Kidney epithelial cell (primary cell): ENCODE measurements around the gene IGF2BP2. TPM values are rescaled to one million over a fixed set of nuclear protein-coding genes. Genes with fewer than 3 reads are reported as not detected.

Source experiments
- DNase-seq: peaks from one replicate; pipeline ENCODE4 v3.0.0-alpha.2; 2010; ENCODE audit warnings: low read depth
- H3K27me3 ChIP-seq: 2 replicates; pipeline ENCODE4 v1.6.0; 2011; ENCODE audit warnings: low read length; ENCODE audit not compliant: control insufficient read depth, insufficient read depth
- H3K36me3 ChIP-seq: 2 replicates; pipeline ENCODE4 v1.5.1; 2011; ENCODE audit warnings: low read length; ENCODE audit not compliant: control insufficient read depth, insufficient read depth
- H3K4me3 ChIP-seq: 2 replicates; pipeline ENCODE4 v1.5.1; 2011; ENCODE audit warnings: low read depth, mild to moderate bottlenecking, control low read depth, low read length
- total RNA-seq: library from RNA; depleted of rRNA; stranded (reverse); fragments of >200 nt; gene quantifications from 2 replicates; pipeline ENCODE4 v1.2.3, GENCODE V29; 2015
- TF ChIP-seq, protein P1 (sequence below): IDR thresholded peaks from 2 replicates; pipeline ENCODE4 v1.5.1; 2011; ENCODE audit warnings: mild to moderate bottlenecking, moderate library complexity, low read length, control low read depth, inconsistent platforms; ENCODE audit not compliant: insufficient read depth, poor library complexity, severe bottlenecking

Gene IGF2BP2
- total RNA-seq, 1 donor from 2014 or later, result 77.0 TPM

- no peaks in the 10 kb centered on the region for H3K27me3 ChIP-seq
- DNase-seq, result no peak
- TF ChIP-seq, protein P1, sequence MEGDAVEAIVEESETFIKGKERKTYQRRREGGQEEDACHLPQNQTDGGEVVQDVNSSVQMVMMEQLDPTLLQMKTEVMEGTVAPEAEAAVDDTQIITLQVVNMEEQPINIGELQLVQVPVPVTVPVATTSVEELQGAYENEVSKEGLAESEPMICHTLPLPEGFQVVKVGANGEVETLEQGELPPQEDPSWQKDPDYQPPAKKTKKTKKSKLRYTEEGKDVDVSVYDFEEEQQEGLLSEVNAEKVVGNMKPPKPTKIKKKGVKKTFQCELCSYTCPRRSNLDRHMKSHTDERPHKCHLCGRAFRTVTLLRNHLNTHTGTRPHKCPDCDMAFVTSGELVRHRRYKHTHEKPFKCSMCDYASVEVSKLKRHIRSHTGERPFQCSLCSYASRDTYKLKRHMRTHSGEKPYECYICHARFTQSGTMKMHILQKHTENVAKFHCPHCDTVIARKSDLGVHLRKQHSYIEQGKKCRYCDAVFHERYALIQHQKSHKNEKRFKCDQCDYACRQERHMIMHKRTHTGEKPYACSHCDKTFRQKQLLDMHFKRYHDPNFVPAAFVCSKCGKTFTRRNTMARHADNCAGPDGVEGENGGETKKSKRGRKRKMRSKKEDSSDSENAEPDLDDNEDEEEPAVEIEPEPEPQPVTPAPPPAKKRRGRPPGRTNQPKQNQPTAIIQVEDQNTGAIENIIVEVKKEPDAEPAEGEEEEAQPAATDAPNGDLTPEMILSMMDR, result no peak
- H3K4me3 ChIP-seq, result no peak overlapping the region
- H3K36me3 ChIP-seq, result no peaks in the 10 kb centered on the region
These were observed 94.3 kb downstream of the IGF2BP2 start for GRCh38 chr3:185730550-185730949.

- Histone ChIP-seq H3K4me3 (no peak overlapping the region), H3K36me3 (no peaks in the 10 kb centered on the region), H3K27me3 (no peaks in the 10 kb centered on the region)
- no peak for DNase-seq
- TF ChIP-seq, protein P1, result no peak
These were observed 95.3 kb downstream of the IGF2BP2 start for GRCh38 chr3:185729337-185730055.

GRCh38 chr3:185728630-185729336 is 96.1 kb downstream of the IGF2BP2 start:
- TF ChIP-seq, protein P1, result no peak
- DNase-seq, result no peak
- H3K36me3 ChIP-seq, result no peaks in the 10 kb centered on the region
- no peak overlapping the region for H3K4me3 ChIP-seq
- H3K27me3 ChIP-seq, result no peaks in the 10 kb centered on the region

DNA sequence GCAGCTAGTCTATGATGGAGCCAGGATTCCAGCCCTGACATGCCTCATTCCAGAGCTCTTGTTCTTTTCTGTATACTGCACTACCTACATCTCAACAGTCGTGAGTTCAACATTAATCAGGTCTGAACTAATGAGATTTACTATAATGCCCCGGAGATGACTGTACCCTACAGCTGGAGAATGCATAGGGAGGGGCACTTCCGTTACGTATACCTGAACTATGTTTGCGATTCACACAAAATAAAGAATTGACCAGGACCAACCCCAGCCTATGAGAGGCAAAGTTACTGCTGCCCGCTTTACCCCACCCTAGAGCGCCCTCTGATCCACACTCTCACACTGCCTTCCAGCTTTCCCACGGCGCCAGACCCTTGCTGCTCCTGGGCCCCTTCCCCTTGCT is 97.0 kb downstream of the IGF2BP2 start:
- no peak for DNase-seq
- TF ChIP-seq, protein P1, result no peak
- H3K36me3 ChIP-seq, result no peaks in the 10 kb centered on the region
- H3K27me3 ChIP-seq, result no peaks in the 10 kb centered on the region
- no peak overlapping the region for H3K4me3 ChIP-seq

DNA sequence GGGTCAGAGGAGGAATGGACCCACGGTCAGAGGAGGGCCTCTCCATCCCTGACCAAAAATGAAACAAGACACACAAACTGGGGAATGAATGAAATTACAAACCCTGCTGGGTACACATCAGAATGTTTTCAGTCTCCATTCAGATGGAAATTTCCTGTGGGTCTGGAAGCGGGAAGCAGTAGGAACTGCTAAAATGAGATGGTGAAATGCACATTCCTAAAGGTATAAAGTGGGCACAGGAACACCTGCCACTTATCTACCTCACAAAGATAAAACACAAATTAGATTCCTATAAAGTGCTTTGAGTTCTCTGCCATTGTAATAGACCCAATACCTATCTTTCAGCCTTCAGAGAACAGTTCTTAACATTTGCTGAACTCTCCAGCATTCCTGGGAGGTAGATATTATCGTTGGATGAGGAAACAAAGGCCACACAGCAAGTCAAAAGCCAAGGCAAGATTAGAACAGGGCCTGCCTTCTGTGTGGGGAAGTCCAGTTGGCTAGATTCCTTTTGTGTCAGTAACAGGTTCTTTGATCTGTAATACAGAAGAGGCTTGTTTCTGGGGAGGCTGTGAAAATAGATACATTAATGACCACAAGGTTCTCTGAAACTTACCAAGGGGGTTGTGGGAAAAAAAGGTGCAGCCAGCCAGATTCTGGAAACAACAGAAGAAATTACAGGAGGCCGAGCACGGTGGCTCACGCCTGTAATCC is 98.4 kb downstream of the IGF2BP2 start:
- no peak for DNase-seq

More for the DNA sequence above, 98.4 kb downstream of the IGF2BP2 start:
- Histone ChIP-seq H3K36me3 (no peaks in the 10 kb centered on the region), H3K4me3 (no peak overlapping the region), H3K27me3 (no peaks in the 10 kb centered on the region)
- TF ChIP-seq, protein P1, result no peak
